IMR-90 (cell line): ENCODE measurements around the gene RETREG1. TPM values are rescaled to one million over a fixed set of nuclear protein-coding genes. Genes with fewer than 3 reads are reported as not detected.

Experiments used
- ATAC-seq: fragments of 200-7000 bp; cut with Tn5 transposase; 2 replicates; pipeline ENCODE4 v1.9.1; 2020; ENCODE audit warnings: low read depth, mild to moderate bottlenecking, moderate library complexity
- BruUV-seq: library from RNA; stranded (reverse); fragments of 400-500 nt; replicated peaks from 2 replicates; lab custom pipeline; 2021; lab: Mats Ljungman, UMichigan
- CTCF ChIA-PET: fragments of 300-600 bp; formaldehyde crosslinking; extraction: SDS; loops from one replicate; lab custom pipeline; 2021; ENCODE audit warnings: antibody characterized with exemption; lab: Yijun Ruan, JAX
- POLR2A ChIA-PET: fragments of 300-600 bp; sonication (Branson Sonifier 250); formaldehyde crosslinking; loops from one replicate; lab custom pipeline; 2022; ENCODE audit warnings: antibody characterized with exemption; ENCODE audit not compliant: unreplicated experiment; lab: Charles Lee
- DNase-seq: peaks from one replicate; pipeline ENCODE4 v3.0.0; 2013
- H2AFZ ChIP-seq: replicated peaks from 2 replicates; pipeline ENCODE3; 2013; ENCODE audit warnings: low read length, mild to moderate bottlenecking; ENCODE audit not compliant: poor library complexity
- H2AK5ac ChIP-seq: 2 replicates; pipeline ENCODE4 v1.6.1; 2013; ENCODE audit warnings: low read depth, low read length, inconsistent platforms
- H2AK9ac ChIP-seq: replicated peaks from 2 replicates; pipeline ENCODE3; 2013; ENCODE audit warnings: mild to moderate bottlenecking, low read depth, low read length, moderate library complexity; ENCODE audit not compliant: poor library complexity
- H2BK120ac ChIP-seq: 2 replicates; pipeline ENCODE4 v1.6.1; 2013; ENCODE audit warnings: low read depth, low read length, inconsistent platforms
- H2BK15ac ChIP-seq: 3 replicates; pipeline ENCODE4 v1.6.1; 2013; ENCODE audit warnings: low read depth, low read length, inconsistent platforms
- H2BK20ac ChIP-seq: 2 replicates; pipeline ENCODE4 v1.6.1; 2013; ENCODE audit warnings: low read depth, mild to moderate bottlenecking, inconsistent platforms, low read length, moderate library complexity
- H2BK5ac ChIP-seq: 2 replicates; pipeline ENCODE4 v1.6.1; 2013; ENCODE audit warnings: mild to moderate bottlenecking, low read depth, low read length, inconsistent platforms; ENCODE audit not compliant: poor library complexity, severe bottlenecking
- H3K14ac ChIP-seq: replicated peaks from 2 replicates; pipeline ENCODE4 v1.6.1; 2013; ENCODE audit warnings: low read depth, low read length, inconsistent platforms
- H3K18ac ChIP-seq: 2 replicates; pipeline ENCODE4 v1.6.1; 2013; ENCODE audit warnings: low read depth, low read length, control low read depth
- H3K23ac ChIP-seq: 2 replicates; pipeline ENCODE4 v1.6.1; 2013; ENCODE audit warnings: low read depth, low read length, inconsistent platforms
- H3K27ac ChIP-seq: 2 replicates; pipeline ENCODE4 v1.5.1; 2013; ENCODE audit warnings: mild to moderate bottlenecking, control low read depth, low read length; ENCODE audit not compliant: insufficient read depth
- H3K27me3 ChIP-seq: 2 replicates; pipeline ENCODE4 v1.6.1; 2013; ENCODE audit warnings: low read length; ENCODE audit not compliant: control insufficient read depth, insufficient read depth
- H3K36me3 ChIP-seq: 2 replicates; pipeline ENCODE4 v1.6.1; 2013; ENCODE audit warnings: low read length, mixed read lengths; ENCODE audit not compliant: control insufficient read depth, insufficient read depth
- H3K4ac ChIP-seq: 2 replicates; pipeline ENCODE4 v1.6.1; 2013; ENCODE audit warnings: low read depth, low read length, inconsistent platforms
- H3K4me1 ChIP-seq: 2 replicates; pipeline ENCODE4 v1.6.1; 2013; ENCODE audit warnings: low read length, mixed read lengths; ENCODE audit not compliant: control insufficient read depth, insufficient read depth
- H3K4me2 ChIP-seq: 2 replicates; pipeline ENCODE4 v1.6.1; 2013; ENCODE audit warnings: low read depth, mild to moderate bottlenecking, control low read depth, low read length, moderate library complexity
- H3K4me3 ChIP-seq: 2 replicates; pipeline ENCODE4 v1.5.1; 2013; ENCODE audit warnings: low read depth, mild to moderate bottlenecking, control low read depth, low read length, moderate library complexity; ENCODE audit not compliant: insufficient read depth
- H3K56ac ChIP-seq: 2 replicates; pipeline ENCODE4 v1.6.1; 2013; ENCODE audit warnings: low read length, inconsistent platforms; ENCODE audit not compliant: insufficient read depth; ENCODE audit errors: extremely low read depth
- H3K79me1 ChIP-seq, 2 experiments: 2 replicates each; pipeline ENCODE4 v1.6.1; 2013; ENCODE audit warnings: low read length in 2 of 2, inconsistent platforms in 1 of 2, low read depth in 1 of 2
- H3K9ac ChIP-seq: 2 replicates; pipeline ENCODE4 v1.6.1; 2013; ENCODE audit warnings: low read depth, low read length, control low read depth
- H3K9me1 ChIP-seq: 2 replicates; pipeline ENCODE4 v1.6.1; 2013; ENCODE audit warnings: low read length, inconsistent platforms; ENCODE audit not compliant: insufficient read depth
- H3K9me3 ChIP-seq: 2 replicates; pipeline ENCODE4 v1.6.1; 2013; ENCODE audit warnings: low read length; ENCODE audit not compliant: control insufficient read depth, insufficient read depth
- H4K20me1 ChIP-seq: 2 replicates; pipeline ENCODE4 v1.6.1; 2013; ENCODE audit warnings: low read length, inconsistent platforms; ENCODE audit not compliant: insufficient read depth
- H4K5ac ChIP-seq: 2 replicates; pipeline ENCODE4 v1.6.1; 2013; ENCODE audit warnings: mild to moderate bottlenecking, low read depth, low read length, control low read depth
- H4K8ac ChIP-seq, 2 experiments: 2 replicates each; pipeline ENCODE4 v1.6.1; 2013; ENCODE audit warnings: low read depth in 2 of 2, low read length in 2 of 2, control low read depth in 1 of 2, inconsistent platforms in 1 of 2
- H4K91ac ChIP-seq: 2 replicates; pipeline ENCODE4 v1.6.1; 2013; ENCODE audit warnings: low read depth, low read length, inconsistent platforms; ENCODE audit not compliant: insufficient read depth
- BHLHE40 ChIP-seq: fragments of 150-350 bp; IDR thresholded peaks from 2 replicates; pipeline ENCODE4 v1.6.1; 2016; ENCODE audit warnings: mild to moderate bottlenecking, low read depth, low read length
- CEBPB ChIP-seq: IDR thresholded peaks from 2 replicates; pipeline ENCODE4 v1.6.1; 2012; ENCODE audit warnings: low read depth, low read length, improper control_type of control experiment
- CHD1 ChIP-seq: IDR thresholded peaks from 2 replicates; pipeline ENCODE4 v1.6.1; 2012; ENCODE audit warnings: low read depth, low read length, improper control_type of control experiment
- FOS ChIP-seq: fragments of 150-350 bp; IDR thresholded peaks from 2 replicates; pipeline ENCODE4 v1.6.1; 2016; ENCODE audit warnings: low read depth, low read length
- MAFK ChIP-seq: IDR thresholded peaks from 2 replicates; pipeline ENCODE4 v1.6.1; 2012; ENCODE audit warnings: low read depth, low read length, improper control_type of control experiment
- MAZ ChIP-seq: IDR thresholded peaks from 2 replicates; pipeline ENCODE4 v1.6.1; 2012; ENCODE audit warnings: low read depth, mild to moderate bottlenecking, low read length, improper control_type of control experiment, moderate library complexity, borderline replicate concordance
- MXI1 ChIP-seq: IDR thresholded peaks from 2 replicates; pipeline ENCODE4 v1.6.1; 2012; ENCODE audit warnings: low read depth, mild to moderate bottlenecking, low read length, moderate library complexity, borderline replicate concordance
- POLR2A ChIP-seq: IDR thresholded peaks from 2 replicates; pipeline ENCODE4 v1.6.1; 2012; ENCODE audit warnings: mild to moderate bottlenecking, low read depth, low read length
- RAD21 ChIP-seq: IDR thresholded peaks from 2 replicates; pipeline ENCODE4 v1.6.1; 2012; ENCODE audit warnings: low read length, improper control_type of control experiment
- RCOR1 ChIP-seq: IDR thresholded peaks from 2 replicates; pipeline ENCODE4 v1.6.1; 2012; ENCODE audit warnings: mild to moderate bottlenecking, low read length, improper control_type of control experiment; ENCODE audit not compliant: insufficient replicate concordance
- RFX5 ChIP-seq: IDR thresholded peaks from 2 replicates; pipeline ENCODE4 v1.8.0; 2012; ENCODE audit warnings: low read depth, mild to moderate bottlenecking, low read length, moderate library complexity
- SMC3 ChIP-seq: fragments of 150-350 bp; IDR thresholded peaks from 2 replicates; pipeline ENCODE4 v1.6.1; 2016; ENCODE audit warnings: low read depth, mild to moderate bottlenecking, antibody characterized with exemption, low read length, moderate library complexity
- WGBS, 2 experiments: methylation state at CpG; one replicate each; pipeline versions ENCODE4 v1.1.5 to v1.1.7; 2013; ENCODE audit warnings: missing lambda C conversion rate in 2 of 2; ENCODE audit not compliant: insufficient read length in 1 of 2; ENCODE audit errors: extremely low coverage in 2 of 2; 5-methylcytosine and 5-hydroxymethylcytosine counted together
- dilution Hi-C: fragments of 300-500 bp; cut with HindIII; formaldehyde crosslinking; loops from one replicate; pipeline ENCODE4 v1.14.3; 2018; ENCODE audit warnings: low sequenced_read_pairs; ENCODE audit not compliant: unreplicated experiment
- in situ Hi-C: fragments of 300-500 bp; cut with MboI; formaldehyde crosslinking; loops from 3 replicates; pipeline ENCODE4 v1.14.3; 2019; ENCODE audit warnings: low sequenced_read_pairs, inconsistent platforms, mixed read lengths
- intact Hi-C: fragments of 100-400 bp; cut with micrococcal nuclease; formaldehyde crosslinking; loops from 2 replicates; pipeline ENCODE4 v1.10.0; 2022
- polyA plus RNA-seq, 3 experiments: library from polyadenylated mRNA; depleted of rRNA; stranded (reverse); fragments of >200 nt; gene quantifications; 2 replicates each; pipeline ENCODE4 v1.2.3, GENCODE V29; 2012; ENCODE audit warnings: low replicate concordance in 1 of 3
- total RNA-seq: library from RNA; depleted of rRNA; stranded (reverse); fragments of >200 nt; gene quantifications from 2 replicates; pipeline ENCODE4 v1.2.3, GENCODE V29; 2012
- TF ChIP-seq, protein P1 (sequence below): fragments of 150-350 bp; IDR thresholded peaks from 2 replicates; pipeline ENCODE4 v1.6.1; 2017; ENCODE audit warnings: mild to moderate bottlenecking, antibody characterized with exemption, low read length, low read depth
- TF ChIP-seq, protein P2 (sequence below): fragments of 150-350 bp; IDR thresholded peaks from 2 replicates; pipeline ENCODE4 v1.6.1; 2016; ENCODE audit warnings: low read depth, mild to moderate bottlenecking, low read length, moderate library complexity, borderline replicate concordance
- TF ChIP-seq, protein P3 (sequence below): conservative IDR thresholded peaks from 2 replicates; pipeline ENCODE4 v1.5.1; 2012; ENCODE audit warnings: mild to moderate bottlenecking, low read depth, low read length, improper control_type of control experiment

The RETREG1 gene
- total and polyA plus RNA-seq, 2 of the 4 experiments (the other 2 are of a cell fraction), result not detected

DNA sequence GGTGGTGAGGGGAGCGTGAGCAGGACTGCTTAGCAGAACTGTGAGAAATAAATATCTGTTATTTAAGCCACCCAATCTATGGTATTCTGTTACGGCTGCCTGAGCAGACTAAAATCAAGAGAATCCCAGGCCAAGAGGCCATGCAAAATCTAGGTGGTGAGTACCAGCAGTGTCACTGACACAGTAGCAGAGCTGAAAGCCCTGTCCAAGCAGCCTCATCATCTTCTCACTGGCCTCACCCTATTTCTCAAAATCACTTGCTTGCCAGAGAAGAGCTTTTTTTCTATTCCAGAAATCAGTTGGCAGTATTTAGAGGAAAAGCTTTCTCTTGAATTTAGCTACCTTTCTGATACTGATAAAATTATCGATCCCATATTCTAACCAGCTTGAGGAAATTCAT is 68.0 kb downstream of the RETREG1 start:
- dilution Hi-C loops, result no loop called here
- Histone ChIP-seq H3K56ac (no peak overlapping the region), H2AFZ (no peak overlapping the region), H4K8ac (no peak overlapping the region), H3K18ac (no peak overlapping the region), H3K4me3 (no peak overlapping the region), H4K20me1 (no peaks in the 10 kb centered on the region), H4K5ac (no peak overlapping the region), H2BK5ac (no peak overlapping the region), H3K27me3 (peaks cover 21% of the 10 kb centered on the region), H3K9me3 (no peaks in the 10 kb centered on the region), H3K27ac (no peak overlapping the region), H3K14ac (no peak overlapping the region), H3K9ac (no peak overlapping the region), H3K4ac (no peak overlapping the region), H3K79me1 (no peaks in the 10 kb centered on the region), H3K4me1 (no peaks in the 10 kb centered on the region), H4K91ac (no peak overlapping the region), H2AK9ac (no peak overlapping the region), H3K9me1 (no peaks in the 10 kb centered on the region), H2BK120ac (no peak overlapping the region), H3K36me3 (no peaks in the 10 kb centered on the region), H2AK5ac (no peak overlapping the region), H3K4me2 (no peak overlapping the region), H3K23ac (no peak overlapping the region), H2BK15ac (no peak overlapping the region), H2BK20ac (no peak overlapping the region)
- ChIA-PET CTCF (interaction anchor here (2.6 kb wide), 1 partner anchor 59 kb away, joined by 7 read pairs; no protein-coding TSS in a partner anchor), POLR2A (no interaction called here)
- ATAC-seq (no peak), DNase-seq (no peak)
- no peak for TF ChIP-seq SMC3
- TF ChIP-seq RFX5, result no peak
- TF ChIP-seq MXI1, result no peak
- TF ChIP-seq RAD21, result no peak
- TF ChIP-seq CHD1, result no peak
- TF ChIP-seq BHLHE40, result no peak
- no peak for TF ChIP-seq MAFK
- TF ChIP-seq POLR2A, result no peak
- TF ChIP-seq MAZ, result no peak
- TF ChIP-seq CEBPB, result no peak
- no peak for TF ChIP-seq FOS
- TF ChIP-seq, protein P1, sequence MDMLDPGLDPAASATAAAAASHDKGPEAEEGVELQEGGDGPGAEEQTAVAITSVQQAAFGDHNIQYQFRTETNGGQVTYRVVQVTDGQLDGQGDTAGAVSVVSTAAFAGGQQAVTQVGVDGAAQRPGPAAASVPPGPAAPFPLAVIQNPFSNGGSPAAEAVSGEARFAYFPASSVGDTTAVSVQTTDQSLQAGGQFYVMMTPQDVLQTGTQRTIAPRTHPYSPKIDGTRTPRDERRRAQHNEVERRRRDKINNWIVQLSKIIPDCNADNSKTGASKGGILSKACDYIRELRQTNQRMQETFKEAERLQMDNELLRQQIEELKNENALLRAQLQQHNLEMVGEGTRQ, result no peak
- no peak for TF ChIP-seq RCOR1
- TF ChIP-seq, protein P2, sequence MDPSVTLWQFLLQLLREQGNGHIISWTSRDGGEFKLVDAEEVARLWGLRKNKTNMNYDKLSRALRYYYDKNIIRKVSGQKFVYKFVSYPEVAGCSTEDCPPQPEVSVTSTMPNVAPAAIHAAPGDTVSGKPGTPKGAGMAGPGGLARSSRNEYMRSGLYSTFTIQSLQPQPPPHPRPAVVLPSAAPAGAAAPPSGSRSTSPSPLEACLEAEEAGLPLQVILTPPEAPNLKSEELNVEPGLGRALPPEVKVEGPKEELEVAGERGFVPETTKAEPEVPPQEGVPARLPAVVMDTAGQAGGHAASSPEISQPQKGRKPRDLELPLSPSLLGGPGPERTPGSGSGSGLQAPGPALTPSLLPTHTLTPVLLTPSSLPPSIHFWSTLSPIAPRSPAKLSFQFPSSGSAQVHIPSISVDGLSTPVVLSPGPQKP, result no peak
- TF ChIP-seq, protein P3, sequence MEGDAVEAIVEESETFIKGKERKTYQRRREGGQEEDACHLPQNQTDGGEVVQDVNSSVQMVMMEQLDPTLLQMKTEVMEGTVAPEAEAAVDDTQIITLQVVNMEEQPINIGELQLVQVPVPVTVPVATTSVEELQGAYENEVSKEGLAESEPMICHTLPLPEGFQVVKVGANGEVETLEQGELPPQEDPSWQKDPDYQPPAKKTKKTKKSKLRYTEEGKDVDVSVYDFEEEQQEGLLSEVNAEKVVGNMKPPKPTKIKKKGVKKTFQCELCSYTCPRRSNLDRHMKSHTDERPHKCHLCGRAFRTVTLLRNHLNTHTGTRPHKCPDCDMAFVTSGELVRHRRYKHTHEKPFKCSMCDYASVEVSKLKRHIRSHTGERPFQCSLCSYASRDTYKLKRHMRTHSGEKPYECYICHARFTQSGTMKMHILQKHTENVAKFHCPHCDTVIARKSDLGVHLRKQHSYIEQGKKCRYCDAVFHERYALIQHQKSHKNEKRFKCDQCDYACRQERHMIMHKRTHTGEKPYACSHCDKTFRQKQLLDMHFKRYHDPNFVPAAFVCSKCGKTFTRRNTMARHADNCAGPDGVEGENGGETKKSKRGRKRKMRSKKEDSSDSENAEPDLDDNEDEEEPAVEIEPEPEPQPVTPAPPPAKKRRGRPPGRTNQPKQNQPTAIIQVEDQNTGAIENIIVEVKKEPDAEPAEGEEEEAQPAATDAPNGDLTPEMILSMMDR, result no peak
- BruUV-seq, result no TSS peak
- in situ Hi-C loops, result no loop called here
- intact Hi-C loops, result no loop called here
- no CpG with 5 or more reads among the region's 3 CpGs for WGBS, 2 experiments
